Lower lobe of right lung (tissue), 2 donors: ENCODE data around the gene MID2. TPM values are rescaled to one million over a fixed set of nuclear protein-coding genes. Genes with fewer than 3 reads are reported as not detected.
"Not testable (repeated sequence)": the region's sequence is repeated elsewhere in the genome, so short reads cannot be mapped to it uniquely, and the experiment has no call there.

Experiments used
- ATAC-seq, 2 donors: fragments of 200-7000 bp; cut with Tn5 transposase; one replicate each; pipeline ENCODE4 v1.9.1; 2020 to 2022; ENCODE audit warnings: mild to moderate bottlenecking in 2 of 2, moderate library complexity in 2 of 2
- DNase-seq: peaks from one replicate; pipeline ENCODE4 v3.0.0-alpha.2; 2020
- H3K27ac ChIP-seq: fragments of 200-600 bp; one replicate; pipeline ENCODE4 v1.8.0; 2022
- H3K27me3 ChIP-seq: fragments of 200-600 bp; one replicate; pipeline ENCODE4 v1.8.0; 2022; ENCODE audit warnings: low read depth
- H3K36me3 ChIP-seq: fragments of 200-600 bp; one replicate; pipeline ENCODE4 v1.8.0; 2022; ENCODE audit warnings: mild to moderate bottlenecking
- H3K4me1 ChIP-seq: fragments of 200-600 bp; one replicate; pipeline ENCODE4 v1.8.0; 2022
- H3K4me3 ChIP-seq: fragments of 200-600 bp; one replicate; pipeline ENCODE4 v1.8.0; 2022; ENCODE audit warnings: mild to moderate bottlenecking
- H3K9me3 ChIP-seq: fragments of 200-600 bp; one replicate; pipeline ENCODE4 v1.8.0; 2022
- intact Hi-C: fragments of 100-400 bp; cut with DNase I; formaldehyde crosslinking; loops from one replicate; pipeline ENCODE4 v1.11.0; 2022
- total RNA-seq: library from RNA; stranded (reverse); fragmentation: NEBNext Ultra II Directional; extraction: Animal tissue kit (Norgen Biotek cat#: 25700); gene quantifications from one replicate; pipeline ENCODE4 v1.2.1, GENCODE V29; 2021
- TF ChIP-seq, protein P1 (sequence below): fragments of 200-600 bp; IDR thresholded peaks from one replicate; pipeline ENCODE4 v1.8.0; 2022; ENCODE audit warnings: antibody characterized with exemption, mild to moderate bottlenecking
- donor health status: DM: no; HTN: yes; CAD: no; lungs with severe emphysema.

MID2 gene
- total RNA-seq, 1 donor from 2014 or later, result 20.3 TPM

- DNase-seq (no peak), ATAC-seq (no peak)
- TF ChIP-seq, protein P1, sequence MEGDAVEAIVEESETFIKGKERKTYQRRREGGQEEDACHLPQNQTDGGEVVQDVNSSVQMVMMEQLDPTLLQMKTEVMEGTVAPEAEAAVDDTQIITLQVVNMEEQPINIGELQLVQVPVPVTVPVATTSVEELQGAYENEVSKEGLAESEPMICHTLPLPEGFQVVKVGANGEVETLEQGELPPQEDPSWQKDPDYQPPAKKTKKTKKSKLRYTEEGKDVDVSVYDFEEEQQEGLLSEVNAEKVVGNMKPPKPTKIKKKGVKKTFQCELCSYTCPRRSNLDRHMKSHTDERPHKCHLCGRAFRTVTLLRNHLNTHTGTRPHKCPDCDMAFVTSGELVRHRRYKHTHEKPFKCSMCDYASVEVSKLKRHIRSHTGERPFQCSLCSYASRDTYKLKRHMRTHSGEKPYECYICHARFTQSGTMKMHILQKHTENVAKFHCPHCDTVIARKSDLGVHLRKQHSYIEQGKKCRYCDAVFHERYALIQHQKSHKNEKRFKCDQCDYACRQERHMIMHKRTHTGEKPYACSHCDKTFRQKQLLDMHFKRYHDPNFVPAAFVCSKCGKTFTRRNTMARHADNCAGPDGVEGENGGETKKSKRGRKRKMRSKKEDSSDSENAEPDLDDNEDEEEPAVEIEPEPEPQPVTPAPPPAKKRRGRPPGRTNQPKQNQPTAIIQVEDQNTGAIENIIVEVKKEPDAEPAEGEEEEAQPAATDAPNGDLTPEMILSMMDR, result no peak
- no peak overlapping the region for H3K27ac ChIP-seq
- intact Hi-C loops, result no loop called here
- no peaks in the 10 kb centered on the region for H3K27me3 ChIP-seq
- H3K9me3 ChIP-seq, result no peaks in the 10 kb centered on the region
- no peaks in the 10 kb centered on the region for H3K4me1 ChIP-seq
- peak overlapping the region; percentile 14 for H3K4me3 ChIP-seq
- H3K36me3 ChIP-seq, result no peaks in the 10 kb centered on the region
Measured at GRCh38 chrX:107935664-107936433, 110.2 kb downstream of the MID2 start.

GRCh38 chrX:107936434-107936730 lies 110.7 kb downstream of the MID2 start:
- H3K27me3 ChIP-seq, result no peaks in the 10 kb centered on the region
- no peak overlapping the region for H3K4me3 ChIP-seq
- ATAC-seq, result no peak
- no peaks in the 10 kb centered on the region for H3K9me3 ChIP-seq
- H3K4me1 ChIP-seq, result no peaks in the 10 kb centered on the region
- no peak for DNase-seq
- intact Hi-C loops, result no loop called here
- no peak overlapping the region for H3K27ac ChIP-seq
- TF ChIP-seq, protein P1, result no peak
- no peaks in the 10 kb centered on the region for H3K36me3 ChIP-seq

GRCh38 chrX:107940095-107940494 lies 114.4 kb downstream of the MID2 start:
- DNase-seq, result no peak
- H3K27ac ChIP-seq, result no peak overlapping the region
- H3K4me1 ChIP-seq, result no peaks in the 10 kb centered on the region
- intact Hi-C loops, result no loop called here
- no peak for ATAC-seq
- H3K9me3 ChIP-seq, result no peaks in the 10 kb centered on the region
- H3K36me3 ChIP-seq, result no peaks in the 10 kb centered on the region
- H3K27me3 ChIP-seq, result no peaks in the 10 kb centered on the region
- TF ChIP-seq, protein P1, result no peak
- H3K4me3 ChIP-seq, result no peak overlapping the region

- H3K4me1 ChIP-seq, intact Hi-C loops, H3K27me3 ChIP-seq, H3K4me3 ChIP-seq, H3K36me3 ChIP-seq, H3K9me3 ChIP-seq, ATAC-seq, H3K27ac ChIP-seq, DNase-seq: not testable (repeated sequence)
Measured at GRCh38 chrX:107955337-107955736, 129.7 kb downstream of the MID2 start.

DNA sequence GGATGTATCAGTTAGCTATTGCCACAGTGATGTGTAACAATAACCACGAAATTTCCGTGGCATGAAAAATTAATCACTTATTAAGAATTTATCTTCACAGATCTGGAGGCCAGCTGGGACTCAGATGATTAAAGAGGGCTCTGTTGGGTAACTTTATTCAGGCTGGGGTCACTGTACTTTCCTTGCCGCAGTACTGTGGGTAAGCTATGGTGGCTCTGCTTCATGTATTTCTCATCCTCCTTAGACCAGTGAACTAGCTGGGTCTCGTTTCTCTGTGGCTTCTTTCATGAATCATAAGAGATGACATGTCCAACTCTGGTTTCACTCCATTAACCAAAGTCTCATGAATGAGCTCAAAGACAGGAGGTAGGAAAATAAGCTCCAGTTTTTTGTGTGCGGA lies 143.0 kb downstream of the MID2 start:
- Histone ChIP-seq H3K4me1 (no peaks in the 10 kb centered on the region), H3K27me3 (no peaks in the 10 kb centered on the region), H3K4me3 (no peak overlapping the region), H3K9me3 (no peaks in the 10 kb centered on the region), H3K36me3 (no peaks in the 10 kb centered on the region), H3K27ac (no peak overlapping the region)
- ATAC-seq (no peak), DNase-seq (no peak)
- intact Hi-C loops, result no loop called here
- TF ChIP-seq, protein P1, result no peak

- no peaks in the 10 kb centered on the region for H3K27me3 ChIP-seq
- DNase-seq (no peak), ATAC-seq (no peak)
Measured at GRCh38 chrX:107970073-107970472, 144.4 kb downstream of the MID2 start.

More at GRCh38 chrX:107970073-107970472, 144.4 kb downstream of the MID2 start:
- Histone ChIP-seq H3K4me1 (no peaks in the 10 kb centered on the region), H3K9me3 (no peaks in the 10 kb centered on the region), H3K4me3 (no peak overlapping the region), H3K36me3 (no peaks in the 10 kb centered on the region), H3K27ac (no peak overlapping the region)
- TF ChIP-seq, protein P1, result no peak
- intact Hi-C loops, result no loop called here
